NCI-H2227 treated with DMSO at 0.1 percent for 48 hours (cell line): Measurements from ENCODE around the gene PSORS1C1.
A peak's percentile ranks its signal among the peaks of the same experiment; 100 is the strongest.

Experiments
- DNase-seq: peaks from one replicate; lab custom pipeline; 2025; lab: John Stamatoyannopoulos, UW

PSORS1C1 gene

GRCh38 chr6:31096215-31096614, 18.4 kb upstream of the PSORS1C1 start:
- DNase-seq: no peak

GRCh38 chr6:31096656-31097055, 17.9 kb upstream of the PSORS1C1 start:
- DNase-seq: peak; percentile 72

DNA sequence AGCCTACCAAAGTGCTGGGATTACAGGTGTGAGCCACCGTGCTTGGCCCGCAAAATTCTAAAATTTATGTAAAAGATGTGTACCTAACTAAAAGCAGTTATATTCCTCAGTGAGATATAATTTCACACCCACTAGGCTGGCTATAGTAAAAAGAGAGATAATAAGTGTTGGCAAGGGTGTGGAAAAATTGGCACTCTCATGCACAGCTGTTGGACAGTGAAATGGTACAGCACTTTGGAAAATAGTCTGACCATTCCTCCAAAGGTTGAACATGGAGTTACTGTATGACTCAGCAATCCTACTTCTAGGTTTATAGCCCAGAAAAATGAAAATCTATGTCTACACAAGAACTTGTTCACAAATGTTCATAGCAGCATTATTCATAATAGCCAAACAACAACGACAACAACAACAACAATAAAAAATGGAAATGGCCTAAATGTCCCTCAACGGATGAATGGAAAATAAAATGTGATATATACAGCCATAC, 16.1 kb upstream of the PSORS1C1 start:
- DNase-seq: no peak

DNA sequence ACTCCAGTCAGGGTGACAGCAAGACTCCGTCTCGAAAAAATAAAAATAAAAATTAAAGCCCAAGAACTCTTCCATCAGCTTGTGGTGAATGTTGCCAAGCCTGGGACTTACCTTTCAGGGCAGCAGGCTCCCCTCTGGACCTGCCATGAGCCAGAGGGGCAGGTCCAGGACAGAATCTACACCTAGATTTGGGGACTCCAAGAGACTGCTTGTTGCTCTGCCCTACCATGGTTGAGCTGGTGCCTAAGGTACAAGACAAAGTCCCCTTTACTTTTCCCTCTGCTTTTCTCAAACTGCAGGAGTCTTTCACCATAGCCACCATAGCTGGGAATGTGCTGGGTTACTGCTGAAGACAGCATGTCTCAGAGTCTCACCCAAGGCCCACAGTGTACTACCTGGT, 11.5 kb upstream of the PSORS1C1 start:
- no peak for DNase-seq

DNA sequence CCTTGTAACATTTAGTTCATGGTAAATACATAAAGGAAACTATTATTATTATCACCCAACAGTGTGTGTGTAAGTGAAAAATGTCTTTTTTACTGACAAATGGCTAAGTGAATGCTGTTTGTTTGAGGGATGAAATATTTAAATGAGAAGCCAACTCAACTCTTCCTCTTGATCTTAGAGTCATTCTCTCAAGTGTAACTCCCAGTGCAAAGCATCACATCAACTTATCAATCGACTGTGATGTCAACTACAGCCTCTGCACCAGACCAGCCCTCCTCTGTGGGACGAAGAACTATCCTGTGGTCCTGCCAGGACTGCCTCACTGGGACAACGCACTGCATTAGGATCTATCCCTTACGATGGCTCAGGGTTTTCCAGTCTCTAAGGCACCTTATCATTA, 7.5 kb upstream of the PSORS1C1 start:
- DNase-seq: no peak

DNA sequence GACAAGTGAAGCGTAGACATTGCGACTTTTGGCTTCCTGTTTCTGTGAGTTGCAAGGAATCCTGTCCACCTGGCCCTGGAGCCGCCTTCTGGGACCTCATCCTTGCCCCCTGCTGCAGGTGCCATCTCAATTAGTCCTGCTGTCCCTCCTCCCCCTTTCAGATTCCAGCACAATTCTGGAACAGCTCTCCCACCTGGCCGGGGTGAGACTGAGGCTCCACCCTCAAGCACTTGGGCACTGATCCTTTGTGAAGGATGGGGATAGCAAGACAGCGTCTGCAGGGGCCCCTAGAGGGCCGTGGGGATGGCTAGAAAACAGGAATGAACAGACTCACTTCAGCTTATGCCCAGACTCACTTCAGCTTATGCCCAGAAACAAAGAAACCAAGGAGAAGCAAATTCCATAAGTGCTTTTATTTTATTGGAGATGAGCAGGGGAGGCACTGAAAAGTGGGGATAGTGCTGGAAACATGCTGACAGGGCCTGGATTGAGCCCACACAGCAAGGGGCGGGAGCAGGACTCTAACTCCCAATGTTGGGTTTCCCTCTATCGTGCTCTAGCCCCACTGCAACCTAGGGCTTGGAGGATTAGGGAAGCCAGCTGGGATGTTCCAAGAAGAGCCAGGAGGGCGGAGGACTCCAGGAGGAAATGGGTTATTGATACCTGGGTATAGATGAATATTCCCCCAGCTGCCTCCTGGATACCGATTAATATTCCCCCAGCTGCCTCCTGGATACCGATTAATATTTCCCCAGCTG, 3.6 kb upstream of the PSORS1C1 start:
- DNase-seq: no peak

- no peak for DNase-seq
Measured at GRCh38 chr6:31111712-31112111, 2.9 kb upstream of the PSORS1C1 start.

DNA sequence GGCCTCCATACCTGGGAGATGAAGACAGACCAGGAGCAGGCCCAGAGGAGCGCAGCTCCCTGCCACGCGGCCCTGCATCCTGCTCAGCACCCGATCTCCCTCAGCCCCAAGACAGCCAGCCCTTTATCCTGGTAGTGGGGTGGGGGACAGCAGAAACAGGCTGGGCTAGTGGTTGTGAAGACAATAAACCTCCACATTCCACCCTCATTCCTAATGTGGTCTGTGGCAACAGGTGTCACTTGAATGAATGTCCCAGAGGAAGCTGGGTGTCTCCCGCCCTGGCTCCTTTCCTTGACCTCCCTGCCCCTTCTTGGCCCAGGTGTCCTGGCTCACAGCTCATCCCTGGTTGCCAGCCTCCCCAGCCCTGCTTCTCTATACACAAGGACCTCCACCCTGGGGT, 2.1 kb upstream of the PSORS1C1 start, which contains the start of gene C6orf15:
Gene C6orf15 (minus strand): TSS at position 98 of the 400 bp plus-strand sequence. CDS start 20 bp downstream, at position 78.
- no peak for DNase-seq

DNA sequence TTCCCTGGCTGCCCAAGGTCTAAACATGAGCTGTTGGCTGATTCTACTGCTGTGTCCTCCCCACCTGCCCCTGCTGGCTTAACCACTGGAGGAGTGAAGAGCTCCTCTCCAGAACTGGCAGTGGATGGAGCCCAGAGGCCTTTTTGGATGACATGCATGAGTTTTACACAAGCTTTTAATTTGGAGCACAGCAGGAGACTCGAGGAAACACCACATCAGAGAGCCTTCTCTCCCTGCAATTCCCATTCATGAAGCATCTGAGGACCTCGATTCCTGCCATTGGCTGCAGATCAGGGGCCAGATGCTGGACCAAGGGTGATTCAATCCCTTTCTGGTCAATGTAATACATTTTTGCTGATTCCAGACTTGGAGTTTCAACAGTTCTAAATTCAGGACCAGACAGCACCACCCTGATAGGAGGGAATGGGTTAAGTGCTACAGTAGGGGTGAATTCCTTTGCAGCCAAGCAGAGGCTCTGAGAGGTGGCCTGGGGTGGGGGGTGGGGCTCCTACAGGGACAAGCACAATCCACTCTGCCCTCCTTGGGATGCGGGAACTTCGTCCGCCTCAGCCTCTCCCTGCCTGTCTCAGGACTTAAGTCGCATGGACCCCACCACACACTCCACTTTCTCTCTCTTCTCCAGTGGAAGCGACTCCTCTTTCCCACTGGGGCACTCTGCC, 599 bp upstream of the PSORS1C1 start:
- DNase-seq: no peak

DNA sequence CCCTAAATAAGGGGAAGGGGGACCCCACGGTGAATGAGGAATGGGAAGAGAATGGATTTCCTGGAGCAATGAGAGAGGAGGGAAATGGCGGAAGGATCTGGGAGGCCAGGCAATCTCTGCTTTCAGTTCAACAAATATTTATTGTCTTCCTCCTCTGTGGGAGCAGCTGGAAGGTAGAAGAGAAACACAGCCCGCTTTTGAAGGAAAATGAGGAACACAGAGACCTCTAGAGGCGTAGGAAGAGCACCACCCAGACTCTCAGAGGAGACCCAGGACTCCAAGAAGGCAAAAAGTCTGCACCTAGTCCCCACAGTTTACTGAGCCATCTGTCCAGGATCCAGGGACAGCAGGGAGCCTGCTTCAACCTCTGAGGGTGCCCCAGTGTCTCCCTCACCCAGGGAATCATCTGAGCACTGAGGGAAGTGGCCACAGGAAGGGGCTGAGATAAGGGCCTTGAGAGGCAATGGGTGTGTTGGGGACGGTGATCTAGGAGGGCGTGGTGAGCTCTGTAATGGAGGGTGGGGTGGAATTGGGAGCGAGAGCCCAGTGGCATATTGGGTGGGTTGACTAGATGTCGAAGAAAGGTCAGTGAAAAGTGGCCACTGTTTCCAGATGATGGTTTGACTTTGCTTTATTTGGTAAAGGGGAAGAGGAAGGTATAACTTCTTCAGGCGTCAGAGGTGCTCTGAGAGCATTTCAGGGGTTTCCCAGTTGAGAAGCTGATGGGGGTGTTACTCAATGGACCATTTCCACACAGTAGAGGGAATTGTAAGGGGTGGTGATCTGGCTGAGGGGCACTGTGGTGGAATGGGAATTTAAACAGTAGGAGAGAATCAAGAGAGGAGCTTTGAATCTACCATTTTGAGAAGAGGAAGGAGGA, 610 bp downstream of the PSORS1C1 start:
- no peak for DNase-seq

DNA sequence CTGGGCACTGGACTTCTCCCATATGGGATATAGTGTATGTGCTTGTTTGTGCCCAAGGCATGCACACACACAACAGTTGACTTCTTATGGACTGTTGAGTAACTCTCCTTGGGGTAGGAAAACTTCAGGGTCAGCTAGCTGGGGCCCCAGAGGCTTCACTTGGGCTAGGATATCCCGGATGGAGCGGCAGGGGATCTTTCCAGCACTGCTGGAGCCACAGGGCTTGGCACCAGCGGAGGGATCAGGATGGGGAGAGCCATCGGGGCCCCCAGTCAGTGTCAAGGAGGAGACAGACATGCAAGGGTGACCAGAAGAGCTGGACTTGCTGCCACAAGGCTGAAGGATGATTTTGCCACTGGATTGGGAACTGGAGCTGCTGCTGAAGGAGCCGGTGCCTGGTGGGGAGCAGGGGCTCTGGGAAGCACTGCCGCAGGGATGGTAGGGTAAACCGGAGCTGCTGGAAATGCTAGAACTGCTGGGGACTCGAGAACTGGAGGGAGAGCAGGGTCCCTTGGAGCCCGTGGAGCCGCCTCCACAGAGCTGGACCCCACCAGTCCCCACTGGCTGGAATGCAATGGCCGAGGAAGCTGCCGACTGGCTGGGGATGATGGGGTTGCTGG, 1.5 kb downstream of the PSORS1C1 start:
- no peak for DNase-seq

GRCh38 chr6:31116661-31117385, 2.2 kb downstream of the PSORS1C1 start:
- DNase-seq: no peak

- DNase-seq: no peak
Measured at GRCh38 chr6:31118178-31118577, 3.6 kb downstream of the PSORS1C1 start.

DNA sequence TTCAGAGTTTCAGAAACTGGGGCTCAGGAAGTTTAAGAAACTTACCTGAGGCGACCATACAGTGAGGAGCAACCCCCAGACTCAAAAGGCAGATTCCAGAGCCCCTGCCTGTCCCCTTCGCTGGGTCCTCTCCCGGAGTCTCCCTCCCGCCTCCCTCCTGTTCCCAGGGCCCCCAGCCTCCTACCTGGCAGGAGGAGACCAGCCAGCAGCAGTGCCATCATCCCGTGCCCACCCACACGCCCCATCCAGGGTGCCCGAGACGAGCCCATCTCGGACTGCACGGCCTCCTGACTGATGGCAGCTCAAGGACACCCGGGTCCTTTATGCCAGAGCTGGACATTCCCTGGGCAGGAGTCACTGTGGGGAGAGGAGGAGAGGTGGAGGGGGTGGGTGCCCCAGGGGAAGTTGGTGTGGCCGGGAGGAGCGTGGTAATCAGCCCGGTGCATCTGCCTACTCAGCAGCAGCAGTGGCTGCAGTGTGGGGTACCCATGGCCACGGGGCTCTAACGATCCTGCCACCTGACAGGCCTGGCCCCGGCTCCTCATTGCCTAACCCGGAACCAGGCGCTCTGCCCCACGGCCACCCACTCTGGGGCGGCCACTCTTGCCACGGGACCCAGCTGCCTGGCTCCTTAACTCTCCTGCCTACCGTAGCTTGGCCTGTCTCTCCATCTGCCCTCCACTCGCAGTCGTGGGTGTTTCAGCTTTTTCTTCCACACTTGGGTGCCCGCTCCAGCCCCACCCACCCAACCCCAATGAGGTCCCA, 5.7 kb downstream of the PSORS1C1 start, which contains the start of gene CDSN:
Gene CDSN (minus strand): TSS at position 296 of the 765 bp plus-strand sequence. CDS start 27 bp downstream, at position 269.
- no peak for DNase-seq

GRCh38 chr6:31121131-31121790, 6.7 kb downstream of the PSORS1C1 start:
- DNase-seq: no peak

DNA sequence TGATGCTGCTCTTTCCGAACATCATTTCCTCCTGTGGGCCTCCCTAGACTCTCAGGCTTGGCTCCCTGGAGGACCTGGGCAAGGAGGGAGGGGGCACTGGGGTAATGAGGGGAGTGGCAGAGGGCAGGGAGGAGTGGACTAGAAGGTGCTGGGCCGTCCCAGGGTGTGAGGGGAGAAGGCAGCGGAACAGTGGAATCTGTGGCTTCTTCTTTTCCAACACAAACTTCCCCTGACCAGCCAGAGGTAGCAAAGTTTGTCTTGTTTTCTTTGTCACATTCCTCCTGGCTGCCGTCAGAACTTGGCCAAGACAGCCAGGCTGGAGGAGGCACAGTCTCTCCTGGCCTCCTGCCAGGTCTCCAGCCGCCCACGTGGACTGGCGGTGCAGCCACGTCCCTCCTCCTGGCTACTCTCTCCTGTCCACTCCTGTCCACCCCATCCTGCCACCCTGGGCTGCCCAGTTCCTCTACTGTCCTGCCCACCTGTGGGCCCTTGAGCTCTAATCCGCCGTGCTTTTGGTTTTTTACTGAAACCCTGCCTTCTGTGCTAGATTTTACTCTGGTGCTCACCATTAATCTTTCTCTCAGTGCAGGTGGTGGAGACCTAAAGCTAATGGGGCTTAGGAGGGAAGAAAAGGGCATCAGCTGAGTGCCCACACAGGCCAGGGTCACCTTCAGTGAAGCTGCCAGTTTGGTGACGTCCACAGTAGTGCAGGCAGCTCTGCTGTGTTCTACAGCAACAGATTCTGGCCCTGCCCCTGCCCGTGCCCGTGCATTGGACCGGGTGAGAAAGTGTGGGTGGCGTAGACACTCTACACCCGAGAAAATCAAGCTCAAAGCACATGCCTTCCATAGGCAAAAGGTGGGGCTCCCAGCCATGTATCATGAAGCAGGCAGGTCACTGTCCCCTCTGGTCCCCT, 8.4 kb downstream of the PSORS1C1 start:
- DNase-seq: no peak

GRCh38 chr6:31125162-31125561, 10.6 kb downstream of the PSORS1C1 start:
- DNase-seq: no peak

DNA sequence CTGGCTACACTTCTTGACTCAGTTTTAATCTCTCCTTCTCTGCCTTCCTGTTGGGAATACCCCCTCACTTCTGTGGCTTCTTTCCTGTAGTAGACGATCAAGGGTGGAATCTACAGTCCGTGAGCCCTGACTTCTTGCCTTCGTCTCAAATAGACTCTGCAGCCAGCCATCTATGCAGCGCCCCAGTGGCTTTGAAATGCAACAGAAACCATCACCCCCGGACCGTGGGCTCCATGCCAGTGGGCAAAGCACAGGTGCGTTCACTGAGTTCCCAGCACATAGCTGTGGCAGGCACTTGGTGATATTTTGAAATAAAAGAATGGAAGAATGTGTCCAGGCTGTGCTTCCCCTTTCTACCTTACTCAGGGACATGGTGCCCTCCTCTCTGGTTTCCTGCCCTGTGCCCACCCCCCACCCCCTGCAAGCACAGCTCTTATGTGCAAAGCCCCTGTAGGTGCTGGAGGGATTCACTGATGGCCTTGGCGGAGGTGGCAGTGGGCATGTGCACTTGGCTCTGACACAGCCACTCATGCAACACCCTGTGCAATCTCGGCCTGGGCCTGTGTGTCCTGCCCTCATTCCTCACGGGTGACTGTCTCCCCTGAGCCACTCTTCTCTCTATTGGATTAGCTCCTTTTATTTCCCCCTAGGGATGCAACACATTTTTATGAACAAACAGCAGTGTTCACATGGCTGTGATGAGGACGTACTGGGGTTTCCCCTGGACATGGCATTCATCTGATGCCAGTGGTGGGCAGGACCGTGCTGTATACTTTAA, 11.2 kb downstream of the PSORS1C1 start:
- DNase-seq: no peak
